Forelimb muscle (tissue), 1 donor: ENCODE results near the gene MGAT4A. TPM values are rescaled to one million over a fixed set of nuclear protein-coding genes. Genes with fewer than 3 reads are reported as not detected.
A peak's percentile ranks its signal among the peaks of the same experiment; 100 is the strongest.
"Not testable (repeated sequence)": the region's sequence is repeated elsewhere in the genome, so short reads cannot be mapped to it uniquely, and the experiment has no call there.

ENCODE experiments used
- DNase-seq: peaks from one replicate; pipeline ENCODE4 v3.0.0-alpha.2; 2013; ENCODE audit warnings: low read depth
- polyA plus RNA-seq: library from polyadenylated mRNA; unstranded; fragments of 120-200 nt; gene quantifications from one replicate; pipeline ENCODE4 v1.2.1, GENCODE V29; 2013; ENCODE audit not compliant: insufficient read length

MGAT4A gene
- polyA plus RNA-seq, 1 donor: 3.8 TPM

DNA sequence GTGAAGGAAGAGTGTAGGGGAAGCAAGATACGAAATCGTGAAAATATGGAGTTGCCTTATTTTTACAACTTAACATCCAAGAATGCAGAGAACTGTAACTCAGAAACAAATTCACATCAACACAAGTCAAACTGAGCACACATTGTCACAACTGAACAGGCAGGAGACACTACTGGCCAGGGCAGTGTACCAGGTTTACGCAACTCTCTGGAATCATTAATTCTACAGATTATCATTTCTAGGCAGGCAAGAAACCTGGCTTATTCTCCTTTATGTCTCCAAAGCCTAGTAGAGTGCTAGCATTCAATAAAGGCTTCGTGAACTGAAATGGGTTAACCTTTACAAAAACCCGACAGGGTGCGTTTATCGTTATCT is 123.2 kb downstream of the MGAT4A start:
- peak; percentile 1 for DNase-seq

DNA sequence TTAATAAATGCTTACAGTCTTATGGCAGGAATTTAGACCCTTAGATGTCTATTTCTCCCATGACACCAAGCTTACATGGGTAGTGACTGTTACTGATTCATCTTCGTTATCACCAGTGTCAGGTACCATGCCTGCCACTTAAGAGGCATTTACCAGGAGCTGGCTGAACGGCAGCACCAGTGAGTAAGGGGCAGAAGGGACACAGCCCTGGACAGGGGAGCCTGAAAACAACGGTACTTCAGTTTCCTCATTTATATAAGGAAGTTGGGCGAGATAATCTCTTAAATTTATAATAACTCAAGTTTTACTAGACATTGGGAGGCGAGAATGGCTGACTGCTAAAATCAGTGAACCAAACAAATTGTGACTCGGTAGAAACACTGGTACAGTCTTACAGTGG is 123.8 kb downstream of the MGAT4A start:
- DNase-seq: no peak

DNA sequence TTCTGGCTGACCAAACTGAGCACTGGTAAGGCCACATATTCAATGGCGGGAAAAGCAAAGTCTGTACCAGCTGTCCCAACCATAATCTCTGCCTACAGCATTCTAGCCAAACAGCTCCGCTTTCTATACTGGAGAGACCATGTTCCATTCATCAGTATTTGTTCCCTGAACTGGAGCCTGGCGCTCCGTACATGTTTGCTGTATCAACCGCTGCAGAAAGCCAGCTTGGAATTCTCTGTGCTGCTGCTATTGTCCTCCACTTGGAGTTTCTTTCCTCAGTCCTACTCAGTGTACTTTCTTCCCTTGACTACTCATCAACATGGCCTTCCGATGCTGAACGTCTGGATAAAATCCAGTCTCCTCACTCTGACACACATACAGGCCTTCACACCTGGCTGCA is 124.5 kb downstream of the MGAT4A start:
- DNase-seq: no peak

DNA sequence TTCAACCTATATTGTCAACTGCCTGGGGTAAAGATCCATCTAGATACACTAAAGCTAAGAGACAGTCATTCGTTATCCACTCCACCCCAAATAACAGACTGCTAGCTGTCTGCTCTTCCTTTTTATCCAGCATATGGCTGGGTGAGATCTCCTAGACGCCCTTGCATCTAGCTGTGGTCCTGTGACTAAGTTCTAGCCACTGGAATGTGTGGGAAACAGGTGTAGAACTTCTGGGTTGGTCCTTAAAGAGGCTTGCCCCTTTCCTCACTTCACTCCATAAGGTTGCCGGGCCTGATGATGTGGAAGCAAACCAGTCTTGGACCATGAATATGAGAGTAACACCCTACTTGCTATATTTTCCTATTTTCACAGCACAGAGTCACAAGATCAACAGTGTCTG is 125.9 kb downstream of the MGAT4A start:
- no peak for DNase-seq

DNA sequence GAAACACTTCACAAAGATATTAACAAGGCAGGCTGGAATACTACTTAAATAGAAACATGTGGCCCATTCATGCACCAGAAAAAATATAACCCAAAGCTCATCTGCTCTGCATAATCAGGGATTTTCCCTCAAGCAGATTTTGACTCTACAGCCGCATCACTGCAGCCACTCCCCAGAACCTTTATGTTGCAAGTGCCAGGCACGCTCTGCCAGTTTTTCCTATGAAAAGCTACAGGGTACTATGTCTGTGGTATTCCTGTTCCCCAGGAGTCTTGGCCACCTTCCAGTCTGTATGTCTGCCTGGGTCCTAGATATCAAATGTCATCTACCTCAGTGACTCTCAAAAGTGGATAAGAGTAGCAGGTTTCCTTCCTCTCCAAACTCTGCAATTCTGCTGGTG is 126.4 kb downstream of the MGAT4A start:
- no peak for DNase-seq

DNA sequence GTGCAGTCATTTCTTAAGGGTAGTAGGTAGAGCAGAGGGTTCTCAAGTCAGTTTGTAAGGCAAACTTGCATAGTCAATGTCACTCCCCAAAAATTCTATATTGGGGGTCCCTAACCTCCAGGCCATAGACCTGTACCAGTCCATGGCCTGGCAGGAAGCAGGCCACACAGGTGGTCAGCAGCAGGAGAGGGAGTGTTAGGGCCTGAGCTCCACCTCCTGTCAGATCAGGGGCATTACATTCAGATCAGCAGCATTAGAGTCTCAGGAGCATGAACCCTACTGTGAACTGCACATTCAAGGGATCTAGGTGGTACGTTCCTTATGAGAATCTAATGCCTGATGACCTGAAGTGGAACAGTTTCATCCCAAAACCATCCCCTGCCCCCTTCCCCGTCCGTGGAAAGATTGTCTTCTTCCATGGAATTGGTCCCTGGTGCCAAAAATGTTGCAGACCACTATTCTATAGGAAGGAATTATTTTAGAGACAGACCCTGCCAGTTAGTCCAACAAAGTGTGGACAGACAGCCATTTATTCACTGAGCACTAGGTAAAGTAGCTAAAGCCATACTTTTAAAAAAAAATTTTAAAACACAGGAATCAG is 129.3 kb downstream of the MGAT4A start:
- DNase-seq: no peak

DNA sequence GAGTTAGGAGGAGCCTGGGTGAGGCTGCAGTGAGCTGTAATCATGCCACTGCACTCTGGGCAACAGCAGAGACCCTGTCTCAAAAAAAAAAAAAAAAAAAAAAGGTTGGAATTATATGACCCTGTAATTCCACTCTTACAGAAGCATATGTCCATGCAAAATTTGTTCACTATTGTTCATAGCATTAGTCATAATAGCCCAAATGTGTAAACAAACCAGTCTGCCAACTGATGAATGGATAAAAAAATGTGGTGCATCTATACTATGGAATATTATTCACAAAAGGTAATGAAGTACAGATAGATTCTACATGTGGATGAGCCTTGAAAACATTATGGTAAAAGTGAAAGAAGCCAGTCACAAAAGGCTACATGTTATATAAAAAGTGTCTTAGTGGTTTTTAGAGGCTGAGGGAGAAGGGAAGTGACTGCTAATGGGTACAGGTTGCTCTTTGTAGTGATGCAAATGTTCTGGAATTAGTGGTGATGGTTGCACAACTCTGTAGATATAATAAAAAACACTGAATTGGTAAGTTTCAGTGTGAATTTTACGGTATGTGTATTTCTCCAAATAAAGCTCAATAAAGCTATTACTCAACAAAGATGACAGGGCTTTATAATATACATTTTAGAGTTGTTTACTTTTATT is 132.0 kb downstream of the MGAT4A start:
- no peak for DNase-seq

DNA sequence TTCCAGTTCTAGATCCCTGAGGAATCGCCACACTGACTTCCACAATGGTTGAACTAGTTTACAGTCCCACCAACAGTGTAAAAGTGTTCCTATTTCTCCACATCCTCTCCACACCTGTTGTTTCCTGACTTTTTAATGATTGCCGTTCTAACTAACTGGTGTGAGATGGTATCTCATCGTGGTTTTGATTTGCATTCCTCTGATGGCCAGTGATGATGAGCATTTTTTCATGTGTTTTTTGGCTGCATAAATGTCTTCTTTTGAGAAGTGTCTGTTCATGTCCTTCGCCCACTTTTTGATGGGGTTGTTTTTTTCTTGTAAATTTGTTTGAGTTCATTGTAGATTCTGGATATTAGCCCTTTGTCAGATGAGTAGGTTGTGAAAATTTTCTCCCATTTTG is 136.3 kb downstream of the MGAT4A start:
- not testable (repeated sequence) for DNase-seq

DNA sequence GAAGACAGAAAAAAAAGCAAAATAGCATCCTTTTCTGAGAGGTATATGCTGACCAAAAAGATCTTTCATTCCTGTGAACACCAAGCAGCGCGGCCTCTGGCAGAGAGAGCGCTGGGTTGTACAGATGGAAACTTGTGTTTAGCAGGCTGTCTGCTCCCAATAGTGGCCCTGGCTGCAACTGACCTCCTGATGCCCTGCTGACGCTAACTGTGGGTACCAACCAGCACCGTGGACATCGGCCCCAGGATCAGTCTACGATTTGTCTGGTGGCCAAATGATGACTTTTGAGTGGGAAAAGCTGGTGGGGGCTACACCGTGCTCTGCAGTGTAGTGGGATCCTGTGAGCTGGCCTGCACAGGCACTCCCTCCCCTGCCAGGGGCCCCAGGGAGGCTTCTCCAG is 138.4 kb downstream of the MGAT4A start:
- DNase-seq: no peak

DNA sequence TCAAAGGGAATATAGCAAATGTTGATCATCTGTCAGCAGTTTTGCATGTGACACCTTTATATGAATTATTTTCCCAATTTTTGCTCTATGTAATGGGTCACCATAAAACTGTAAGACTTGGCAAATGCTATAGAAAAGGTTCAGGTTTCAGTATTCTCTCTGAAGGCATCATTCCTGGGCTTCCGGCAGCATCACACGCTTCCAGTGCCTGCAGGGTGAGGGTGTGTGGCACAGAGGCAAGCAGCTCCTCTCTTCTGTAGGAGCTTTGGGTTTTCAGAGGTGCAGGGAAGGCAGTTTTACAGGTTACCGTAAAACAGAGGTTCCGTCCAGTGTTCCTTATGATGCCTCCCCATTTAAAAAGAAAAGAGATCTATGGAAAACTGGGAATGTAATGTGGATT is 141.4 kb downstream of the MGAT4A start:
- no peak for DNase-seq

DNA sequence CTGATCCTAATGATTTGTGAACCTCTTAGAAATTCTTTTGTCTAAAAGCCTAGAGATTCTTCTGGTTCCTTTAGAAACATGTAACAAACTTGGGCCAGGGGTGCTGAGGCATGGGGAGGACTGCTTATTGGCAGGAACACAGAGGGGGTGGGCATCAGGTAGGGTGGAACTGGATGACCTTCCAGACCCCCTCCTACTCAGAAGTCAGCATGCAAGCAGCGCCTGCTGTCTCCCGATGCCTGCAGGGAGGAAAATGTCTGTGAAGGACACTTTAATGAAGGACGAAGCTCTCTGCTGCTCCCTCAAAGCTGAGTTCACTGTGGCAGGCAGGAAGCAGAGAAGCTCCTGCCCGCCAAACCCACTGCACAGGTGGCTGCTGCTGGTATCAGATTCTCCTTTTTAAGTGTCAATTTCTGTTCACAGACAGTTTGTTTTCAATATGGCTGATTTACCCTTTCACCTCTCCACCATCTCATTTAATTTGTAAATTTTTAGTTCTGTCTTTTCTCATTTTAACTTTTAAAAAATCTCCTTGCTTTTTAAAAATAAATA is 142.0 kb downstream of the MGAT4A start:
- DNase-seq: no peak

DNA sequence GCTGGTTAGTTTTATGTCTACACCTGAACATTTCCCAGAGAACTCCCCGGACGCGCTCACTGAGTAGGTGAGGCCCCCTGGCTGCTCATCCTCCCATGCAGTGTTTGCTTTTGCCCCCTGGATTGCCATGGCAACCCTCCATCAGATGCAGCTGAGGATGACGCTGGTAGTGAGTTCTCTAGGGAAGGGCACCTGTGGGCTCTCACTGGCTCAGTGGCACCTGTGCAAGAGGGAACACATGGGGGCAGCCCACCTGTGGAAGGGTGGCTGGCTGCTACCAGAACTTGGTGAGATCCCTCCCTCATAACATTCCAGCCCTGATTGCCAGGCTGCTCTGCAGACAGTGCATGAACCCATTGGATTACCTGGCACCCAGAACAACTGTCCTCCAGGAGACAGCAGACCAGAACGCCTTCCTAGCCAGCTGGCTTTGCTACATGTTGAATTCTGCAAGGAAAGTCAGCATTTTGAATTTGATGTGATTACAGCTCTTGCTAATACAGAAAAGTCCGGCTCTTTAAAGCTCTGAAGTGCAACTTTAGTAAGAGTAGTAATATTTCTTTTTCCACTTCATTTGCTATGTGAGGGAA is 144.3 kb downstream of the MGAT4A start:
- no peak for DNase-seq

DNA sequence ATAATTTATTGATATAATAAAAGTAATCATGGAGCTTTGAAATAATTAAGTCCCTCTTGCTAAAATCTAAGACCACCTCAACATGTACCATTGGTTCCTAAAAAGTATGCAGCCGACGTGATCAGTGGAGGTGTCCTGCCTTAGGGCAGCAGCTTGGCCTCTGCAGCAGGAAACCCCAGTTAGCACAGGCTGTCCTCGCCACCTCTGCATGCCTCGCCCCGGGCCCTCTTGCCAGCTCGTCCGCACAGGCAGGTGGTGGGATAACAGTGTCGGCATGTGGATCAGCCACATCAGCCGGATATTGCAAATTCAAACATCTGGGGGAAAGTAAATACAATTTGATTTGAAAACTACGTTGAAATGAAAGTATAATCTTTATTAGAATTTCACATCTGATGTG is 145.5 kb downstream of the MGAT4A start:
- no peak for DNase-seq

DNA sequence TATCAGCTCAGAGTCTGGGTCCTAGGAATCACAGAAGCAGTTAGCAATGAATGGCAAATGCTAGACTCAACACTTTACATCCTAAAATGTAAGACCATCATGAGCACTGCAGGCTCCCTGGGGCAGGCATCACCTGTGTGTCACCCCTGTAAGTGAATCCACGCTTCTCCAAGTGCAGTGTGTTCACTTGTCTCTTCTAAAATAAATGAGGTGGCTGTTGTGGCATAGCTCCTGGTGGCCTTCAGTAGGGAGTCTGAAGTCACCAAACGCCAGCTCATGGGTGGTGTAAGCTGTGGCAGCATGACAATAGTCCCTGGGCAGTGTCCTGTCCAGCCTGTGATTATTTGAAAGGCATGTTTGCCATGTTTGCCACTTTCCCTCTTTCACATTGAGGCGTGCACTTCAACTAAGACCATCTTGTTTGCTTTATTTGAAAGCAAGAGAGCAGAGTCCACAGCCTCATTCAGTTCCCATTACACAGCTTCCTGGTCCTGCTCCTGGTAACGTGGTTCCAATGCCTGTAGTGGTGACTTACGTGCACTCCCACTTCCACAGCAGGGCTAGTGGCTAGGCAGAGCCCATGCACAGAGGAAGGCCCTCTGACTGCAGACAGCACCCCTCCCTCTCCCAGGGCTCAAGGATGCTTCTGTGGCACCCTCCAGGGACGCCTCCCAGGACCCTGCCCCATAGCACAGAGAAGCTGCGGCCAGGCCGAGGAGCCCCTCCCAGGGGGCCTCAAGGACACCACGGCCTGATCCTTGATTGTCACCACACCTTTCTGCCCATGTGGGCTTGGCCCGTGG is 146.9 kb downstream of the MGAT4A start:
- no peak for DNase-seq

DNA sequence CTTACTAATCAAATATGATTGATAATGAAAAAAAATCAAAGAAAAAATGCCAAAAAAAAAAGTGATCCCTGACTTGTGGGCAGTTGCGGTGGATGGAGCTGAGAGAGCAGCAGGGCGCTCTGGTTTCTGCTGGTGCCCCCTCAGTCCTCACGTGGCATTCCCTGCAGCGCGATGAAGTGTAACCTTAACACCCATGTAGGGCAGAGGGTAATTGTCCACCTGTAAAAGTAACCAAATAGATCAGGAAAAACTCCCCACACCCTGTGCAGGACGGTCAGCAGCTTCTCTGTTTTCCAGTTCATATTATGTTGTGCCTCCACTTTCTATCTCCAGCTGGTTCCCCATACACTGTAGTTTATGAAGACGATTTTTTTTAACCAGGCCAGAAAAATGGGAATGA is 147.7 kb downstream of the MGAT4A start:
- no peak for DNase-seq

DNA sequence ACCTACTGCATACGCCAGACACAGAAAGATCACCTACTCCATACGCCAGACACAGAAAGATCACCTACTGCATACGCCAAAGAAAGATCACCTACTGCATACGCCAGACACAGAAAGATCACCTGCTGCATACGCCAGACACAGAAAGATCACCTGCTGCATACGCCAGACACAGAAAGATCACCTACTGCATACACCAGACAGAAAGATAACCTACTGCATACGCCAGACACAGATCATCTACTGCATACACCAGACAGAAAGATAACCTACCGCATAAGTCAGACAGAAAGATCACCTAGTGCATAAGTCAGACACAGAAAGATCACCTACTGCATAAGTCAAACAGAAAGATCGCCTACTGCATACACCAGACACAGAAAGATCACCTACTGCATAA is 148.4 kb downstream of the MGAT4A start:
- DNase-seq: no peak

DNA sequence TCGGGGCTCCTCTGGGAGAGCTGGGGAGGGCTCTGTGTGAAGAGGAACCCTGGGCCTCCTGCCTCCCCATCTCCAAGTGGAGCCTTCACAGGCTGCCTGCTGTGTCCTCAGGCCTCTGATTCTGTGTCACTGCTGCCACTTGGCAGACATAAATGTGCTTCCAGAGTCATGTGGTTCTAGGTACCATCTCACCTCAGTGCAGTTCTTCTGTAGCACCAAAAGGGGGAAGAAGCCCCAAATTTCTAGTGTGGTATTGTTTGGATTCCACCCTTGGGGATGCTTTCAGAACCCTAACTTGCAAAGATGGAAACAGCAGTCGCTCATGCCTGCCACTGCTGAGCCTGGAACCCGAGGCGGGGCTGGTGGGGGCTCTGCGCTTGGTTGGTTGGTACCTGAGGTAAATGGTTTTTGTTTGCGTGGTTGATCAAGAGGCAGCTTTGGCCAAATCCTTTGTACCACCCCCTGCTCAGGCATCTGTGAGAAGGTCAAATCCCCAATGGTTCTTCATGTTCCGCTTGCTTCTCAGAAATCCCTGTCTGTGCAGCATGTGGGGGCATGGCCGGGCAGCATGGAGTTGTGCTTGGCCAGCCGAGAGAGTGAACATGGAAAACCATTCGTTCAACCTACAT is 150.2 kb downstream of the MGAT4A start:
- no peak for DNase-seq

DNA sequence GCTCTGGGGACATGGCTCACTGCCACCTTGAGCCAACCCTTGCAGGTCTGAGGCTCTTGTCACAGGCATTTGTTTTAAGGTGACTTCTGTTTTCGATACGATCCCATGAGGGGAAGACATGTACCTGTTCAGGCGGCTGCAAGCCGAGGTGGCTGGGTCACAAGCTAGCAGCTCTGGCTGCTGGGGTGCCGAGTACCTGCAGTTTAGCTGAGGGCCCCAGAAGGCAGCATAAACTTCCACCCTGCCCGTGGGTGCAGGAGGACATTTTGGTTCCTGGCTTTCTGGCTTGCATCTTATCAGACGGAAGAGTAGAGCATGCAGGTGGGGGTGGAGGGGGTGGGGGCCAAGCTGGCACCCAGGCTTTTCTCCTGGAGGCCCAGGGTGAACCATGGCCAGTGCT is 151.0 kb downstream of the MGAT4A start:
- DNase-seq: no peak

DNA sequence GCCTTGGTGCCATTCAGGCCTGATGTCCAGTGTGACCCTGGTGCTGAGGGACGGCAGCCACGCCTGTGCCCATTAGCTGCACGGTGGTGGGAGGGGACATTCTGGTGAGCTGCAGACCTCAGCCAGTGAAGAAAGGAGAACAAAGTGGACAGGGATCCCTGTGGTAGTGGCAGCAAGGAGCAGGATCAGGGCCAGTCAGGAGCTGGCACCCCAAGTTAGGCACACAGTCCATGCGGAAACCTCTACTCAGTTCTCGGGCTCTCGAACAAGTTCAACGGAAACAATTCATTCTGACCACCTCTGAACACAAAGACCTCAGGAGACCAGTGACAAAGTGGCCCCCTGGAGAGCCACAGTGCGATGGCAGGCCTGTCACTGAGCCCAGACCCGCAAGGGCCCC is 152.7 kb downstream of the MGAT4A start:
- DNase-seq: no peak

DNA sequence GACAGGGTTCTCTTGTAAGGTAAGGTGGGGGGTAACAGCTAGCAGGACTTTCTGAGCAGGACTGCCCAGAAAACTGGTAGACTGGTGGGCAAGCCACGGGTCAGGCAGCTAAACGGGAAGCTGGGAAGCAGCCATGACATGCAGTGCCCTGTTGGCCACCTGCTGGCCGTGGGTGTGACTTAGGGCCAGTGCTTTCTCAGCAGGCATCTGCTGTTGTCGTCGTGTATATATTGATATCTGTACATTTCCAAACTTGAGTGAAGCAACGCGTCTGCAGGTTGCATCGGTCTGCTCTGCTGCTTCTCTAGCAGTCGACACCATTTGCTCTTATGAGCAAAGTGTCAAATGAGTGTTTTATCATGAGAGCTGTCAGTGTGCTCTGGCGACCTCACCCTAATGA is 153.6 kb downstream of the MGAT4A start:
- DNase-seq: no peak

DNA sequence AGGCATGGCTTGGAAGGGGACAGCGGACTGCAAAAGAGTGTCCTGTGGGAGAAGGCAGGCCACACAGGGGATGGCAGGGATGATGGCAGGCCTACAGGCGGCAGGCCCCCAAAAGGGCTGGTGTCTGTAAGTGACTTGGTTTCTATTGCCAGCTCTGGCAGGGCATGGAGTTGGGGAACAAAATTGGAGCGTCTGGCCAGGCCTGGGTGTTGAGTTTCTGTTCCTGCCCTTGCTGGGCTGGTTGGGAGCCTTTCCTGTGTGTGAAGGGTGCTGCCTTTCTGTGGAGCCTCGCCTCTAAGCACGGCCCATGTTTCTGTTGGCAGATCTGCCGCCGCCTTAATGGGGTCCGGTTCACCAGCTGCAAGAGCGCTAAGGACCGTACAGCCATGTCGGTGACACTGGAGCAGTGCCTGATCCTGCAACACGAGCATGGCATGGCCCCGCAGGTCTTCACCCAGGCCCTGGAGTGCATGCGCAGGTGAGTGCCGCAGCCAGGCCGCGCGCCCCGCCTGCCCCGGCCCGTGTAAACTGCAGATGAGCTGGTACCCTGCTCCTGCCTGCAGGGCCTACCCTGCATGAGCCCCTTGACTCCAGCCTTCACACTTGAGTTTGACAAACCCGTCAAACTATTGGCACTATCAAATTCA is 154.1 kb downstream of the MGAT4A start:
- no peak for DNase-seq

DNA sequence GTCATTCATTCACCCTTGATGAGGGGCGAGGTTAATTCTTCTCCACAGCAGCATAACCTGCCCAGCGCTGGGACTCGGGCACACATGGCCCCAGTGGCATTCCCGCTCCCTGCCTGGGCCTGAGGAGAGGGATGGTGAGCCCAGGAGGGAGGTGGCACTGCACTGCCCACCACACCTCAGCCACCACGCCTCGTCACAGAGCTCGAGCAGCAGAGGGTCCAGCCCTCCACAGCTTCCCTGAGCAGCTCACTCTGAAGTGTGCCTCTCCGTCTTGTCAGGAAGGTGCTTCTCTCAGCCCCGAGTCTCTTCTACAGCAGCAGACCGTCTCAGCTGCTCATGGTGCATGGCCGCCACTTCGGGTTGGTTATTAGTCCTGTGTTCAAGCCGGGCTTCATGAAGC is 157.5 kb downstream of the MGAT4A start:
- DNase-seq: no peak
